Activated CD4-positive, alpha-beta memory T cell treated with anti-CD3 and anti-CD28 coated beads, Interleukin-2, amount 10 ng/mL, durations not matched to agents 7 days and 5 days (primary cell): ENCODE results near the gene DMD. TPM values are rescaled to one million over a fixed set of nuclear protein-coding genes. Genes with fewer than 3 reads are reported as not detected.

Experiments used
- CTCF ChIA-PET: fragments of 350-600 bp; sonication (Branson Sonifier 250); formaldehyde crosslinking; loops from one replicate; lab custom pipeline; 2021; ENCODE audit warnings: antibody characterized with exemption, inconsistent platforms; lab: Charles Lee
- POLR2A ChIA-PET: fragments of 350-600 bp; sonication (Branson Sonifier 250); formaldehyde crosslinking; loops from one replicate; lab custom pipeline; 2021; ENCODE audit warnings: antibody characterized with exemption; lab: Charles Lee
- DNase-seq: peaks from one replicate; pipeline ENCODE4 v3.0.0-alpha.2; 2020
- H3K27ac Mint-ChIP-seq: one replicate; pipeline ENCODE4 v1.8.0; 2021; ENCODE audit warnings: mild to moderate bottlenecking, mixed read lengths
- H3K27me3 Mint-ChIP-seq: one replicate; pipeline ENCODE4 v1.8.0; 2021; ENCODE audit warnings: mixed read lengths
- H3K36me3 Mint-ChIP-seq: one replicate; pipeline ENCODE4 v1.8.0; 2021; ENCODE audit warnings: low read depth, mixed read lengths
- H3K4me1 Mint-ChIP-seq: one replicate; pipeline ENCODE4 v1.8.0; 2021; ENCODE audit warnings: mixed read lengths
- H3K4me3 Mint-ChIP-seq: one replicate; pipeline ENCODE4 v1.8.0; 2021; ENCODE audit warnings: mild to moderate bottlenecking, mixed read lengths
- H3K9me3 Mint-ChIP-seq: one replicate; pipeline ENCODE4 v1.8.0; 2021; ENCODE audit warnings: mixed read lengths
- total RNA-seq, 2 experiments: library from RNA; stranded (reverse); gene quantifications; one replicate each; pipeline ENCODE4 v1.2.3, GENCODE V29; 2021

The DMD gene
- total RNA-seq, 2 experiments from 2014 or later = 1.4 to 1.5 TPM

- ChIA-PET CTCF (no interaction called here), POLR2A (no interaction called here)
- H3K4me3 Mint-ChIP-seq = no peak overlapping the region
- H3K27me3 Mint-ChIP-seq = no peaks in the 10 kb centered on the region
- no peak for DNase-seq
- H3K4me1 Mint-ChIP-seq = no peaks in the 10 kb centered on the region
- no peak overlapping the region for H3K27ac Mint-ChIP-seq
- H3K36me3 Mint-ChIP-seq = no peaks in the 10 kb centered on the region
- no peaks in the 10 kb centered on the region for H3K9me3 Mint-ChIP-seq
These were observed 1856.0 kb downstream of the DMD start for GRCh38 chrX:31355206-31355955.

GRCh38 chrX:31353095-31353494 lies 1858.3 kb downstream of the DMD start:
- POLR2A ChIA-PET = no interaction called here
- H3K9me3 Mint-ChIP-seq = no peaks in the 10 kb centered on the region
- no peak for DNase-seq
- CTCF ChIA-PET = no interaction called here
- no peaks in the 10 kb centered on the region for H3K4me1 Mint-ChIP-seq
- no peak overlapping the region for H3K4me3 Mint-ChIP-seq
- no peaks in the 10 kb centered on the region for H3K36me3 Mint-ChIP-seq
- H3K27ac Mint-ChIP-seq = no peak overlapping the region
- H3K27me3 Mint-ChIP-seq = no peaks in the 10 kb centered on the region

- H3K9me3 Mint-ChIP-seq = no peaks in the 10 kb centered on the region
- H3K4me3 Mint-ChIP-seq = no peak overlapping the region
- H3K27ac Mint-ChIP-seq = no peak overlapping the region
- DNase-seq = no peak
- H3K36me3 Mint-ChIP-seq = no peaks in the 10 kb centered on the region
- ChIA-PET POLR2A (no interaction called here), CTCF (no interaction called here)
- H3K27me3 Mint-ChIP-seq = no peaks in the 10 kb centered on the region
- H3K4me1 Mint-ChIP-seq = no peaks in the 10 kb centered on the region
These were observed 1860.6 kb downstream of the DMD start for GRCh38 chrX:31350808-31351074.

GRCh38 chrX:31349515-31349914 lies 1861.8 kb downstream of the DMD start:
- CTCF ChIA-PET = no interaction called here
- H3K9me3 Mint-ChIP-seq = no peaks in the 10 kb centered on the region

GRCh38 chrX:31340587-31340986 lies 1870.8 kb downstream of the DMD start:
- ChIA-PET CTCF (no interaction called here), POLR2A (no interaction called here)
- Mint-ChIP-seq H3K27ac (no peak overlapping the region), H3K36me3 (no peaks in the 10 kb centered on the region), H3K4me3 (no peak overlapping the region), H3K9me3 (no peaks in the 10 kb centered on the region), H3K27me3 (no peaks in the 10 kb centered on the region), H3K4me1 (no peaks in the 10 kb centered on the region)
- DNase-seq = no peak

More at GRCh38 chrX:31349515-31349914, 1861.8 kb downstream of the DMD start:
- DNase-seq = no peak
- Mint-ChIP-seq H3K27ac (no peak overlapping the region), H3K4me1 (no peaks in the 10 kb centered on the region), H3K36me3 (no peaks in the 10 kb centered on the region), H3K4me3 (no peak overlapping the region), H3K27me3 (no peaks in the 10 kb centered on the region)
- POLR2A ChIA-PET = no interaction called here

GRCh38 chrX:31338991-31339350 lies 1872.4 kb downstream of the DMD start:
- Mint-ChIP-seq H3K4me3 (no peak overlapping the region), H3K36me3 (no peaks in the 10 kb centered on the region), H3K27me3 (no peaks in the 10 kb centered on the region), H3K9me3 (no peaks in the 10 kb centered on the region), H3K4me1 (no peaks in the 10 kb centered on the region), H3K27ac (no peak overlapping the region)
- DNase-seq = no peak
- ChIA-PET CTCF (interaction anchor here (0.7 kb wide), 1 partner anchor 1325 kb away, joined by 4 read pairs; no protein-coding TSS in a partner anchor), POLR2A (no interaction called here)

- Mint-ChIP-seq H3K27ac (no peak overlapping the region), H3K4me3 (no peak overlapping the region), H3K27me3 (no peaks in the 10 kb centered on the region), H3K36me3 (no peaks in the 10 kb centered on the region), H3K4me1 (no peaks in the 10 kb centered on the region), H3K9me3 (no peaks in the 10 kb centered on the region)
- ChIA-PET CTCF (no interaction called here), POLR2A (no interaction called here)
- DNase-seq = no peak
These were observed 1874.0 kb downstream of the DMD start for GRCh38 chrX:31337332-31337731.

- H3K4me3 Mint-ChIP-seq = no peak overlapping the region
- no peak overlapping the region for H3K27ac Mint-ChIP-seq
- POLR2A ChIA-PET = no interaction called here
- CTCF ChIA-PET = no interaction called here
- DNase-seq = no peak
- H3K9me3 Mint-ChIP-seq = no peaks in the 10 kb centered on the region
- H3K36me3 Mint-ChIP-seq = no peaks in the 10 kb centered on the region
- no peaks in the 10 kb centered on the region for H3K27me3 Mint-ChIP-seq
- no peaks in the 10 kb centered on the region for H3K4me1 Mint-ChIP-seq
These were observed 1874.9 kb downstream of the DMD start for GRCh38 chrX:31336419-31336818.

- Mint-ChIP-seq H3K4me3 (no peak overlapping the region), H3K27me3 (no peaks in the 10 kb centered on the region), H3K36me3 (no peaks in the 10 kb centered on the region), H3K27ac (no peak overlapping the region), H3K9me3 (no peaks in the 10 kb centered on the region), H3K4me1 (no peaks in the 10 kb centered on the region)
- ChIA-PET POLR2A (no interaction called here), CTCF (no interaction called here)
- no peak for DNase-seq
These were observed 1876.4 kb downstream of the DMD start for GRCh38 chrX:31334997-31335396.

- POLR2A ChIA-PET = no interaction called here
- Mint-ChIP-seq H3K4me1 (no peaks in the 10 kb centered on the region), H3K36me3 (no peaks in the 10 kb centered on the region), H3K27ac (no peak overlapping the region), H3K9me3 (no peaks in the 10 kb centered on the region), H3K27me3 (no peaks in the 10 kb centered on the region), H3K4me3 (no peak overlapping the region)
- DNase-seq = no peak
- CTCF ChIA-PET = no interaction called here
These were observed 1878.1 kb downstream of the DMD start for GRCh38 chrX:31333165-31333831.

GRCh38 chrX:31331928-31332327 lies 1879.4 kb downstream of the DMD start:
- no peaks in the 10 kb centered on the region for H3K4me1 Mint-ChIP-seq
- no peak overlapping the region for H3K27ac Mint-ChIP-seq
- H3K9me3 Mint-ChIP-seq = no peaks in the 10 kb centered on the region
- DNase-seq = no peak
- ChIA-PET POLR2A (no interaction called here), CTCF (no interaction called here)
- H3K4me3 Mint-ChIP-seq = no peak overlapping the region
- H3K27me3 Mint-ChIP-seq = no peaks in the 10 kb centered on the region
- no peaks in the 10 kb centered on the region for H3K36me3 Mint-ChIP-seq

- Mint-ChIP-seq H3K4me1 (no peaks in the 10 kb centered on the region), H3K36me3 (no peaks in the 10 kb centered on the region), H3K27me3 (no peaks in the 10 kb centered on the region), H3K27ac (no peak overlapping the region), H3K9me3 (no peaks in the 10 kb centered on the region), H3K4me3 (no peak overlapping the region)
- ChIA-PET POLR2A (no interaction called here), CTCF (no interaction called here)
- no peak for DNase-seq
These were observed 1880.3 kb downstream of the DMD start for GRCh38 chrX:31331015-31331414.

- POLR2A ChIA-PET = no interaction called here
- no peaks in the 10 kb centered on the region for H3K9me3 Mint-ChIP-seq
- no peaks in the 10 kb centered on the region for H3K27me3 Mint-ChIP-seq
- no peaks in the 10 kb centered on the region for H3K4me1 Mint-ChIP-seq
- H3K27ac Mint-ChIP-seq = no peak overlapping the region
- DNase-seq = no peak
- no peak overlapping the region for H3K4me3 Mint-ChIP-seq
- CTCF ChIA-PET = no interaction called here
- no peaks in the 10 kb centered on the region for H3K36me3 Mint-ChIP-seq
These were observed 1882.1 kb downstream of the DMD start for GRCh38 chrX:31329298-31329697.

- CTCF ChIA-PET = no interaction called here
- Mint-ChIP-seq H3K4me3 (no peak overlapping the region), H3K36me3 (no peaks in the 10 kb centered on the region), H3K4me1 (no peaks in the 10 kb centered on the region), H3K9me3 (no peaks in the 10 kb centered on the region), H3K27me3 (no peaks in the 10 kb centered on the region), H3K27ac (no peak overlapping the region)
- POLR2A ChIA-PET = no interaction called here
- DNase-seq = no peak
These were observed 1887.7 kb downstream of the DMD start for GRCh38 chrX:31323658-31324057.
